HCT116 (cell line): ENCODE measurements around the gene SEC61A1.

Experiments
- POLR2AphosphoS5 ChIP-seq: IDR thresholded peaks from 2 replicates; pipeline ENCODE4 v1.6.1; 2011; ENCODE audit warnings: mild to moderate bottlenecking, low read depth, low read length, moderate library complexity
- TF ChIP-seq, protein P1 (sequence below), 3 experiments: fragments of 200-600 bp in 1 of 3; sonication (generic) in 1 of 3; IDR thresholded peaks in 2 of 3; conservative IDR thresholded peaks in 1 of 3; 2 replicates each; pipeline ENCODE4 v1.5.1; 2012 to 2017; ENCODE audit warnings: low read depth in 2 of 3, low read length in 2 of 3, antibody characterized with exemption in 1 of 3, borderline replicate concordance in 1 of 3, control low read depth in 1 of 3, mild to moderate bottlenecking in 1 of 3, mixed read lengths in 1 of 3, mixed run types in 1 of 3, moderate library complexity in 1 of 3; ENCODE audit not compliant: insufficient read depth in 1 of 3
- TF ChIP-seq, protein P2 (sequence below): IDR thresholded peaks from 2 replicates; pipeline ENCODE4 v1.6.1; 2012; ENCODE audit warnings: low read depth

DNA sequence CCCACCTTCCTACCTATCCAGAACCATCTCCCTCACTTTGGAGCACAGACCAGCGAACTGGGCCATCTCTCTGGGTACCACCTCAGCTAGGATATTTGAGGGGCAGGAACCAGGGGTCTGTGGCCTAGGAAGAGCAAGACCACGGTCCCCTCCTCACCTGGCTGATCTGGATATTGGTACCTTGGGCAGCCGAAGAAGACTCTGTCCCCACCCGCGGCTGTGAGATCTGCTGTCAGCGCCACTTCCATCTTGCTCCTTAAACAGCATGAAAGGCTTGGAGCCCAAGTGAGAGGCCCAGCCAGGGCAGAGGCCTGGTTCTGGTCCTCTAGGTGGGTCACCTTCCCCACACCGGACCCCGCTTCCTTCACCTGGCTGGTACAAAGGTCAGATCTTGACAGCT is 26.6 kb downstream of the SEC61A1 start:
- TF ChIP-seq, protein P1, sequence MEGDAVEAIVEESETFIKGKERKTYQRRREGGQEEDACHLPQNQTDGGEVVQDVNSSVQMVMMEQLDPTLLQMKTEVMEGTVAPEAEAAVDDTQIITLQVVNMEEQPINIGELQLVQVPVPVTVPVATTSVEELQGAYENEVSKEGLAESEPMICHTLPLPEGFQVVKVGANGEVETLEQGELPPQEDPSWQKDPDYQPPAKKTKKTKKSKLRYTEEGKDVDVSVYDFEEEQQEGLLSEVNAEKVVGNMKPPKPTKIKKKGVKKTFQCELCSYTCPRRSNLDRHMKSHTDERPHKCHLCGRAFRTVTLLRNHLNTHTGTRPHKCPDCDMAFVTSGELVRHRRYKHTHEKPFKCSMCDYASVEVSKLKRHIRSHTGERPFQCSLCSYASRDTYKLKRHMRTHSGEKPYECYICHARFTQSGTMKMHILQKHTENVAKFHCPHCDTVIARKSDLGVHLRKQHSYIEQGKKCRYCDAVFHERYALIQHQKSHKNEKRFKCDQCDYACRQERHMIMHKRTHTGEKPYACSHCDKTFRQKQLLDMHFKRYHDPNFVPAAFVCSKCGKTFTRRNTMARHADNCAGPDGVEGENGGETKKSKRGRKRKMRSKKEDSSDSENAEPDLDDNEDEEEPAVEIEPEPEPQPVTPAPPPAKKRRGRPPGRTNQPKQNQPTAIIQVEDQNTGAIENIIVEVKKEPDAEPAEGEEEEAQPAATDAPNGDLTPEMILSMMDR (IDR thresholded peaks at IDR 0.05 in 2 of 3, conservative IDR thresholded peaks at IDR 0.05 in 1 of 3; ENCODE audit: borderline replicate concordance in 1 of 3, insufficient read depth in 1 of 3, low read depth in 2 of 3, low read length in 2 of 3) = no peak
- TF ChIP-seq, protein P2, sequence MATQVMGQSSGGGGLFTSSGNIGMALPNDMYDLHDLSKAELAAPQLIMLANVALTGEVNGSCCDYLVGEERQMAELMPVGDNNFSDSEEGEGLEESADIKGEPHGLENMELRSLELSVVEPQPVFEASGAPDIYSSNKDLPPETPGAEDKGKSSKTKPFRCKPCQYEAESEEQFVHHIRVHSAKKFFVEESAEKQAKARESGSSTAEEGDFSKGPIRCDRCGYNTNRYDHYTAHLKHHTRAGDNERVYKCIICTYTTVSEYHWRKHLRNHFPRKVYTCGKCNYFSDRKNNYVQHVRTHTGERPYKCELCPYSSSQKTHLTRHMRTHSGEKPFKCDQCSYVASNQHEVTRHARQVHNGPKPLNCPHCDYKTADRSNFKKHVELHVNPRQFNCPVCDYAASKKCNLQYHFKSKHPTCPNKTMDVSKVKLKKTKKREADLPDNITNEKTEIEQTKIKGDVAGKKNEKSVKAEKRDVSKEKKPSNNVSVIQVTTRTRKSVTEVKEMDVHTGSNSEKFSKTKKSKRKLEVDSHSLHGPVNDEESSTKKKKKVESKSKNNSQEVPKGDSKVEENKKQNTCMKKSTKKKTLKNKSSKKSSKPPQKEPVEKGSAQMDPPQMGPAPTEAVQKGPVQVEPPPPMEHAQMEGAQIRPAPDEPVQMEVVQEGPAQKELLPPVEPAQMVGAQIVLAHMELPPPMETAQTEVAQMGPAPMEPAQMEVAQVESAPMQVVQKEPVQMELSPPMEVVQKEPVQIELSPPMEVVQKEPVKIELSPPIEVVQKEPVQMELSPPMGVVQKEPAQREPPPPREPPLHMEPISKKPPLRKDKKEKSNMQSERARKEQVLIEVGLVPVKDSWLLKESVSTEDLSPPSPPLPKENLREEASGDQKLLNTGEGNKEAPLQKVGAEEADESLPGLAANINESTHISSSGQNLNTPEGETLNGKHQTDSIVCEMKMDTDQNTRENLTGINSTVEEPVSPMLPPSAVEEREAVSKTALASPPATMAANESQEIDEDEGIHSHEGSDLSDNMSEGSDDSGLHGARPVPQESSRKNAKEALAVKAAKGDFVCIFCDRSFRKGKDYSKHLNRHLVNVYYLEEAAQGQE = no peak
- no peak for TF ChIP-seq POLR2AphosphoS5
